ENCODE results near the gene HNF4A. TPM values are rescaled to one million over a fixed set of nuclear protein-coding genes. Genes with fewer than 3 reads are reported as not detected.
A peak's percentile ranks its signal among the peaks of the same experiment; 100 is the strongest.

HNF4A gene
- total RNA-seq, 6 experiments from 2014 or later: 101 to 255 (median 157) TPM

DNA sequence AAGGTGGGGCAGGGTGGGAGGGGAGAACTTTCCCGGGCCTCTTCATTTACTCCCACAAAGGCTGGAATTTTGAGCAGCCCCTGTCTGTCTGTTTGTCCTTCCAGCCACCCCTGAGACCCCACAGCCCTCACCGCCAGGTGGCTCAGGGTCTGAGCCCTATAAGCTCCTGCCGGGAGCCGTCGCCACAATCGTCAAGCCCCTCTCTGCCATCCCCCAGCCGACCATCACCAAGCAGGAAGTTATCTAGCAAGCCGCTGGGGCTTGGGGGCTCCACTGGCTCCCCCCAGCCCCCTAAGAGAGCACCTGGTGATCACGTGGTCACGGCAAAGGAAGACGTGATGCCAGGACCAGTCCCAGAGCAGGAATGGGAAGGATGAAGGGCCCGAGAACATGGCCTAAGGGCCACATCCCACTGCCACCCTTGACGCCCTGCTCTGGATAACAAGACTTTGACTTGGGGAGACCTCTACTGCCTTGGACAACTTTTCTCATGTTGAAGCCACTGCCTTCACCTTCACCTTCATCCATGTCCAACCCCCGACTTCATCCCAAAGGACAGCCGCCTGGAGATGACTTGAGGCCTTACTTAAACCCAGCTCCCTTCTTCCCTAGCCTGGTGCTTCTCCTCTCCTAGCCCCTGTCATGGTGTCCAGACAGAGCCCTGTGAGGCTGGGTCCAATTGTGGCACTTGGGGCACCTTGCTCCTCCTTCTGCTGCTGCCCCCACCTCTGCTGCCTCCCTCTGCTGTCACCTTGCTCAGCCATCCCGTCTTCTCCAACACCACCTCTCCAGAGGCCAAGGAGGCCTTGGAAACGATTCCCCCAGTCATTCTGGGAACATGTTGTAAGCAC, 74.1 kb downstream of the HNF4A start:
- ATAC-seq: no peak
- H3K36me3 ChIP-seq: peaks cover 0 to 55% (median 24%) of the 10 kb centered on the region in 4 donors
- no peaks in the 10 kb centered on the region for H3K27me3 ChIP-seq
- DNase-seq: no peak
- peaks cover 0 to 49% (median 19%) of the 10 kb centered on the region in 4 donors for H3K4me1 ChIP-seq
- intact Hi-C loops (cut with DNase I): no loop called here
- 90% methylated on average over 3 of the region's 17 CpGs for WGBS (ENCODE audit: insufficient coverage, low coverage, low lambda C conversion rate, missing lambda C conversion rate)
- TF ChIP-seq POLR2A (IDR thresholded peaks at IDR 0.05): no peak
- TF ChIP-seq, protein P1, sequence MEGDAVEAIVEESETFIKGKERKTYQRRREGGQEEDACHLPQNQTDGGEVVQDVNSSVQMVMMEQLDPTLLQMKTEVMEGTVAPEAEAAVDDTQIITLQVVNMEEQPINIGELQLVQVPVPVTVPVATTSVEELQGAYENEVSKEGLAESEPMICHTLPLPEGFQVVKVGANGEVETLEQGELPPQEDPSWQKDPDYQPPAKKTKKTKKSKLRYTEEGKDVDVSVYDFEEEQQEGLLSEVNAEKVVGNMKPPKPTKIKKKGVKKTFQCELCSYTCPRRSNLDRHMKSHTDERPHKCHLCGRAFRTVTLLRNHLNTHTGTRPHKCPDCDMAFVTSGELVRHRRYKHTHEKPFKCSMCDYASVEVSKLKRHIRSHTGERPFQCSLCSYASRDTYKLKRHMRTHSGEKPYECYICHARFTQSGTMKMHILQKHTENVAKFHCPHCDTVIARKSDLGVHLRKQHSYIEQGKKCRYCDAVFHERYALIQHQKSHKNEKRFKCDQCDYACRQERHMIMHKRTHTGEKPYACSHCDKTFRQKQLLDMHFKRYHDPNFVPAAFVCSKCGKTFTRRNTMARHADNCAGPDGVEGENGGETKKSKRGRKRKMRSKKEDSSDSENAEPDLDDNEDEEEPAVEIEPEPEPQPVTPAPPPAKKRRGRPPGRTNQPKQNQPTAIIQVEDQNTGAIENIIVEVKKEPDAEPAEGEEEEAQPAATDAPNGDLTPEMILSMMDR (IDR thresholded peaks at IDR 0.05): no peak
- H3K9me3 ChIP-seq: no peaks in the 10 kb centered on the region
- H3K27ac ChIP-seq: peak overlapping the region in 1 of 3 donors; percentile 80
- no peak overlapping the region for H3K4me3 ChIP-seq

- 78% methylated on average over 7 of the region's 7 CpGs for whole genome bisulfite sequencing (ENCODE audit: insufficient coverage, low coverage, low lambda C conversion rate, missing lambda C conversion rate)
- no peaks in the 10 kb centered on the region for H3K27me3 ChIP-seq
- H3K36me3 ChIP-seq: peaks cover 0 to 47% (median 20%) of the 10 kb centered on the region in 4 donors
- intact Hi-C loops (cut with DNase I): no loop called here
- H3K4me3 ChIP-seq: no peak overlapping the region
- no peaks in the 10 kb centered on the region for H3K9me3 ChIP-seq
- TF ChIP-seq, protein P1 (IDR thresholded peaks at IDR 0.05): no peak
- no peak for TF ChIP-seq POLR2A (IDR thresholded peaks at IDR 0.05)
- H3K27ac ChIP-seq: peak overlapping the region in 2 of 3 donors; percentile 9 to 80
- peaks cover 0 to 57% (median 20%) of the 10 kb centered on the region in 4 donors for H3K4me1 ChIP-seq
- DNase-seq: no peak
- peak in 3 of 4 donors; percentile 1 to 2 (median 1) for ATAC-seq
Observed at GRCh38 chr20:44430270-44431065, 75.0 kb downstream of the HNF4A start.

DNA sequence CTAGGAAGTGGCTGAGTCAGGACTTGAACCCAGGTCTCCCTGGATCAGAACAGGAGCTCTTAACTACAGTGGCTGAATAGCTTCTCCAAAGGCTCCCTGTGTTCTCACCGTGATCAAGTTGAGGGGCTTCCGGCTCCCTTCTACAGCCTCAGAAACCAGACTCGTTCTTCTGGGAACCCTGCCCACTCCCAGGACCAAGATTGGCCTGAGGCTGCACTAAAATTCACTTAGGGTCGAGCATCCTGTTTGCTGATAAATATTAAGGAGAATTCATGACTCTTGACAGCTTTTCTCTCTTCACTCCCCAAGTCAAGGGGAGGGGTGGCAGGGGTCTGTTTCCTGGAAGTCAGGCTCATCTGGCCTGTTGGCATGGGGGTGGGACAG, 75.6 kb downstream of the HNF4A start:
- Histone ChIP-seq H3K36me3 (peaks cover 0 to 41% (median 17%) of the 10 kb centered on the region in 4 donors), H3K27me3 (no peaks in the 10 kb centered on the region), H3K9me3 (no peaks in the 10 kb centered on the region), H3K27ac (peak overlapping the region; percentile 39 to 92 (median 80)), H3K4me3 (no peak overlapping the region), H3K4me1 (peaks cover 0 to 60% (median 20%) of the 10 kb centered on the region in 4 donors)
- intact Hi-C loops (cut with DNase I): no loop called here
- TF ChIP-seq POLR2A (IDR thresholded peaks at IDR 0.05): no peak
- TF ChIP-seq, protein P1 (IDR thresholded peaks at IDR 0.05): no peak
- no peak for ATAC-seq
- no peak for DNase-seq
- WGBS (ENCODE audit: insufficient coverage, low coverage, low lambda C conversion rate, missing lambda C conversion rate): 10% methylated on average over 2 of the region's 4 CpGs

- ATAC-seq (peak; percentile 2 to 43 (median 23)), DNase-seq (peak in 1 of 3 donors; percentile 63)
- 23% methylated on average over 5 of the region's 11 CpGs for WGBS (ENCODE audit: insufficient coverage, low coverage, low lambda C conversion rate, missing lambda C conversion rate)
- H3K36me3 ChIP-seq: peaks cover 0 to 35% (median 14%) of the 10 kb centered on the region in 4 donors
- TF ChIP-seq POLR2A (IDR thresholded peaks at IDR 0.05): no peak
- TF ChIP-seq, protein P1 (IDR thresholded peaks at IDR 0.05): peak in 1 of 4 donors; percentile 14
- no peak overlapping the region for H3K4me3 ChIP-seq
- intact Hi-C loops (cut with DNase I): no loop called here
- no peaks in the 10 kb centered on the region for H3K27me3 ChIP-seq
- peak overlapping the region; percentile 39 to 92 (median 80) for H3K27ac ChIP-seq
- H3K4me1 ChIP-seq: peaks cover 0 to 60% (median 20%) of the 10 kb centered on the region in 4 donors
- H3K9me3 ChIP-seq: no peaks in the 10 kb centered on the region
Observed at GRCh38 chr20:44431502-44432234, 76.2 kb downstream of the HNF4A start.
